Right lobe of liver (tissue), 6 donors: ENCODE measurements around the gene SCUBE1. TPM values are rescaled to one million over a fixed set of nuclear protein-coding genes. Genes with fewer than 3 reads are reported as not detected.

Experiments used
- ATAC-seq, 4 donors: fragments of 200-7000 bp; cut with Tn5 transposase; one replicate each; pipeline ENCODE4 v1.9.1; 2020; ENCODE audit warnings: mild to moderate bottlenecking in 4 of 4, moderate library complexity in 4 of 4
- DNase-seq, 3 donors: peaks; one replicate each; pipeline ENCODE4 v3.0.0-alpha.2; 2020
- H3K27ac ChIP-seq, 3 donors: fragments of 200-600 bp; one replicate each; pipeline ENCODE4 v1.8.0; 2022
- H3K27me3 ChIP-seq, 2 donors: fragments of 200-600 bp; one replicate each; pipeline ENCODE4 v1.8.0; 2022
- H3K36me3 ChIP-seq, 4 donors: fragments of 200-600 bp; sonication (generic) in 1 of 4; one replicate each; pipeline versions ENCODE4 v1.5.1 to v1.8.0; 2017 to 2022; ENCODE audit warnings: control low read depth in 1 of 4
- H3K4me1 ChIP-seq, 4 donors: fragments of 200-600 bp; sonication (generic) in 1 of 4; one replicate each; pipeline versions ENCODE4 v1.5.1 to v1.8.0; 2017 to 2022; ENCODE audit warnings: control low read depth in 1 of 4
- H3K4me3 ChIP-seq, 3 donors: fragments of 200-600 bp; one replicate each; pipeline ENCODE4 v1.8.0; 2022
- H3K9me3 ChIP-seq, 4 donors: fragments of 200-600 bp; sonication (generic) in 1 of 4; one replicate each; pipeline versions ENCODE4 v1.5.1 to v1.8.0; 2017 to 2022; ENCODE audit warnings: control low read depth in 1 of 4
- CTCF ChIP-seq, 4 donors: fragments of 200-600 bp in 3 of 4; fragments of 450-650 bp in 1 of 4; IDR thresholded peaks; one replicate each; pipeline versions ENCODE4 v1.5.1 to v1.8.0; 2016 to 2022; ENCODE audit warnings: antibody characterized with exemption in 4 of 4, mild to moderate bottlenecking in 2 of 4
- POLR2A ChIP-seq: fragments of 450-650 bp; IDR thresholded peaks from one replicate; pipeline ENCODE4 v1.6.1; 2017; ENCODE audit warnings: antibody characterized with exemption, mild to moderate bottlenecking
- WGBS: methylation state at CpG from one replicate; pipeline ENCODE4 v1.1.6; 2018; ENCODE audit warnings: low coverage, low lambda C conversion rate; ENCODE audit not compliant: insufficient coverage; ENCODE audit errors: missing lambda C conversion rate; 5-methylcytosine and 5-hydroxymethylcytosine counted together
- intact Hi-C, 2 donors: fragments of 100-400 bp; cut with DNase I; formaldehyde crosslinking; loops; one replicate each; pipeline versions ENCODE4 v1.11.2 to v1.14.1; 2022
- total RNA-seq, 6 experiments: library from RNA; depleted of rRNA in 2 of 6; stranded (reverse); fragments of >200 nt in 2 of 6; fragmentation: NEBNext Ultra II Directional in 3 of 6; extraction: Animal tissue kit (Norgen Biotek cat#: 25700) in 3 of 6; gene quantifications; one replicate each; pipeline versions ENCODE4 v1.1.0 to v1.2.4, GENCODE V29; 2016 to 2023
- donor health status: DM: no; HTN: yes; CAD: no.
- donor health status: DM: no; HTN: no; CAD: no.
- donor health status: DM: no; HTN: no; CAD: no.
- donor health status: DM: no; HTN: yes; CAD: no.
- donor health status: DM: no; HTN: yes; CAD: no.

SCUBE1 gene
- total RNA-seq, 6 experiments from 2014 or later, result 0.73 to 11.7 (median 2.7) TPM

- DNase-seq (no peak), ATAC-seq (no peak)
- WGBS, result 72% methylated on average over 9 of the region's 26 CpGs
- H3K27me3 ChIP-seq, result no peaks in the 10 kb centered on the region
- no peaks in the 10 kb centered on the region for H3K36me3 ChIP-seq
- no peak overlapping the region for H3K4me3 ChIP-seq
- H3K4me1 ChIP-seq, result no peaks in the 10 kb centered on the region
- TF ChIP-seq CTCF (IDR thresholded peaks at IDR 0.05) (no peak), POLR2A (no peak)
- intact Hi-C loops, result no loop called here
- H3K27ac ChIP-seq, result no peak overlapping the region
- no peaks in the 10 kb centered on the region for H3K9me3 ChIP-seq
These were observed 135.1 kb downstream of the SCUBE1 start for GRCh38 chr22:43207849-43208702.

DNA sequence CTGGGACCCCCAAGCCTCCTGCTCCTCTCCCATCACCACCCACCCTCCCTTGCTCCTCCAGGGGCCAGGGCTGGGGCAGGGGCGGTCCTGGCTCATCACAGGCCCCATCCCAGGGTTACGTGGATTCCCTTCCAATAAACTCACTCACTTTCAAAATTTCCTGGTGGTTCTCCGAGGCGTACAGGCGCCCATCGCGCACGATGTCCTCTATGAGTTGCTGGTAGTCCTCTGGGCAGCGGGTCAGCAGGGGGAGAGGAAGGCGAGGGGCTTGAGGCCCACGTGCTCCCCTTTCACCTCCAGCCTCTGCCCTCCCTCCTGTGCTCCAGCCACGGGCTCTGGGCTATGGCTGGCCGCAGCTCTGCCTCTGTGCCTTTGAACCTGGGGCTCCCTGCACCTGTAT lies 135.8 kb downstream of the SCUBE1 start:
- no peaks in the 10 kb centered on the region for H3K27me3 ChIP-seq
- DNase-seq, result no peak
- WGBS, result 84% methylated on average over 5 of the region's 13 CpGs

GRCh38 chr22:43206509-43207161 lies 136.5 kb downstream of the SCUBE1 start:
- no peak for DNase-seq

More for the DNA sequence above, 135.8 kb downstream of the SCUBE1 start:
- intact Hi-C loops, result no loop called here
- Histone ChIP-seq H3K4me3 (no peak overlapping the region), H3K36me3 (no peaks in the 10 kb centered on the region), H3K4me1 (no peaks in the 10 kb centered on the region), H3K27ac (no peak overlapping the region), H3K9me3 (no peaks in the 10 kb centered on the region)
- no peak for ATAC-seq
- TF ChIP-seq POLR2A, result no peak
- TF ChIP-seq CTCF (IDR thresholded peaks at IDR 0.05), result no peak

More at GRCh38 chr22:43206509-43207161, 136.5 kb downstream of the SCUBE1 start:
- no peak overlapping the region for H3K4me3 ChIP-seq
- TF ChIP-seq POLR2A, result no peak
- no peak for TF ChIP-seq CTCF (IDR thresholded peaks at IDR 0.05)
- intact Hi-C loops, result no loop called here
- no peaks in the 10 kb centered on the region for H3K9me3 ChIP-seq
- H3K27me3 ChIP-seq, result no peaks in the 10 kb centered on the region
- no peaks in the 10 kb centered on the region for H3K4me1 ChIP-seq
- WGBS, result 44% methylated on average over 15 of the region's 23 CpGs
- no peaks in the 10 kb centered on the region for H3K36me3 ChIP-seq
- H3K27ac ChIP-seq, result no peak overlapping the region
- peak in 1 of 4 donors; percentile 23 for ATAC-seq
